ENCODE measurements around the gene PDE11A.

The PDE11A gene

GRCh38 chr2:177921726-177922125 is 150.9 kb downstream of the PDE11A start:
- no peak for DNase-seq (ENCODE audit: low spot score)

GRCh38 chr2:177917169-177917568 is 155.4 kb downstream of the PDE11A start:
- DNase-seq (ENCODE audit: low spot score): no peak

GRCh38 chr2:177916342-177916741 is 156.2 kb downstream of the PDE11A start:
- no peak for DNase-seq (ENCODE audit: low spot score)

- DNase-seq (ENCODE audit: low spot score): no peak
Observed at GRCh38 chr2:177914247-177914646, 158.3 kb downstream of the PDE11A start.

GRCh38 chr2:177909962-177910361 is 162.6 kb downstream of the PDE11A start:
- DNase-seq (ENCODE audit: low spot score): no peak

- no peak for DNase-seq (ENCODE audit: low spot score)
Observed at GRCh38 chr2:177908824-177909223, 163.8 kb downstream of the PDE11A start.

- DNase-seq (ENCODE audit: low spot score): no peak
Observed at GRCh38 chr2:177908182-177908581, 164.4 kb downstream of the PDE11A start.

GRCh38 chr2:177906041-177906718 is 166.4 kb downstream of the PDE11A start:
- peak; percentile 48 for DNase-seq (ENCODE audit: low spot score)

GRCh38 chr2:177905640-177906039 is 166.9 kb downstream of the PDE11A start:
- no peak for DNase-seq (ENCODE audit: low spot score)

GRCh38 chr2:177902395-177903163 is 170.0 kb downstream of the PDE11A start:
- no peak for DNase-seq (ENCODE audit: low spot score)

GRCh38 chr2:177900082-177900481 is 172.5 kb downstream of the PDE11A start:
- DNase-seq (ENCODE audit: low spot score): no peak

GRCh38 chr2:177897278-177897677 is 175.3 kb downstream of the PDE11A start:
- DNase-seq (ENCODE audit: low spot score): no peak

- DNase-seq (ENCODE audit: low spot score): no peak
Observed at GRCh38 chr2:177896587-177896986, 176.0 kb downstream of the PDE11A start.

- DNase-seq (ENCODE audit: low spot score): no peak
Observed at GRCh38 chr2:177894546-177894945, 178.0 kb downstream of the PDE11A start.

- no peak for DNase-seq (ENCODE audit: low spot score)
Observed at GRCh38 chr2:177893880-177894279, 178.7 kb downstream of the PDE11A start.

- no peak for DNase-seq (ENCODE audit: low spot score)
Observed at GRCh38 chr2:177891533-177891932, 181.0 kb downstream of the PDE11A start.

- no peak for DNase-seq (ENCODE audit: low spot score)
Observed at GRCh38 chr2:177889818-177890460, 182.6 kb downstream of the PDE11A start.

GRCh38 chr2:177888581-177888980 is 184.0 kb downstream of the PDE11A start:
- DNase-seq (ENCODE audit: low spot score): no peak

- DNase-seq (ENCODE audit: low spot score): no peak
Observed at GRCh38 chr2:177887722-177888121, 184.9 kb downstream of the PDE11A start.

- DNase-seq (ENCODE audit: low spot score): no peak
Observed at GRCh38 chr2:177886824-177887223, 185.8 kb downstream of the PDE11A start.

GRCh38 chr2:177885828-177886466 is 186.6 kb downstream of the PDE11A start:
- DNase-seq (ENCODE audit: low spot score): no peak

- DNase-seq (ENCODE audit: low spot score): no peak
Observed at GRCh38 chr2:177883177-177883576, 189.4 kb downstream of the PDE11A start.

GRCh38 chr2:177882501-177882900 is 190.1 kb downstream of the PDE11A start:
- DNase-seq (ENCODE audit: low spot score): no peak
